ENCODE measurements around the gene BAIAP2. TPM values are rescaled to one million over a fixed set of nuclear protein-coding genes. Genes with fewer than 3 reads are reported as not detected.

The BAIAP2 gene
- total and polyA plus RNA-seq, 10 donors = 2.8 to 33.2 (median 17.8) TPM

DNA sequence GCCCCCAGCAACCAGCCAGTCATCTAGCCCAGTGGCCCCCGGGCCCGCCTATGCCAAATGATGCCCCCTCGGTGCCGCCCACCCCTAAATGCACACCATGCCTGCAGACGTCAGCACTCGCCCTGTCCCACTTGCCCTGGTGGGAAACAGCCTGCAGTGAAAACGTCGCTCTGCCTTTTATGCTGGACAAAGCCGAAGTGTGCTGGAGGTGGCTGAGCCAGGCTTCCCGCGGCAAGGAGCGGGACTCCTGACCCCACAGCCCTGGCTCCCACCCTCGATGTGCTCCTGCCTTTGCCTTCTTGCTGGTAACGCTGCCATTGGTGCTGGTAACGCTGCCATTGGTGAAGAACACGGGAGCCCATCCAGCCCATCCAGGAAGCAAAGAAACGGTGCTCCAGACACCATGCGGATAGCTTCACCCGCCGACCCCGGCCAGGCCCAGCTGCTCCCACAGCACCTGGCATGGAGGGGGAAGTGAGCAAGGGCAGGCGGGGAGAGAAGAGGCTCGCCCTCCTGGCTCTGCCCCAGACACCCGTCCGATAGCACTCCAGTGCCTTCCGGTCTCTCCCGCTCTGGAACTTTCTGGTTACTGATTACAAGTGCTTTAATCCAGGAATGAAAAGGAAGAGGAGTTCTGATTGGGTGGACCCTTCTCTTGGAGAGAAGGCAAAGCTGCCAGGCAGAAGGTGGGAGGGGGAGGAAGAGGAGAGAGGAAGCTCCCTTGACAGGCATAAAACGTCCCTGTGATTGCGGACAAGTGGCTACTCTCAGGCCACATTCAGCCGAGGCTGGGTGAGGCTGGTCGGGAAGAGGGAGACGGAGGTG is 4.0 kb upstream of the BAIAP2 start:
- DNase-seq = peak; percentile 84
- H3K27me3 ChIP-seq (replicated peaks in 1 of 7) = peaks cover 0 to 70% (median 15%) of the 10 kb centered on the region in 7 donors
- peak; percentile 65 to 79 (median 74) for TF ChIP-seq POLR2AphosphoS5 (IDR thresholded peaks at IDR 0.05)
- TF ChIP-seq, protein P1, sequence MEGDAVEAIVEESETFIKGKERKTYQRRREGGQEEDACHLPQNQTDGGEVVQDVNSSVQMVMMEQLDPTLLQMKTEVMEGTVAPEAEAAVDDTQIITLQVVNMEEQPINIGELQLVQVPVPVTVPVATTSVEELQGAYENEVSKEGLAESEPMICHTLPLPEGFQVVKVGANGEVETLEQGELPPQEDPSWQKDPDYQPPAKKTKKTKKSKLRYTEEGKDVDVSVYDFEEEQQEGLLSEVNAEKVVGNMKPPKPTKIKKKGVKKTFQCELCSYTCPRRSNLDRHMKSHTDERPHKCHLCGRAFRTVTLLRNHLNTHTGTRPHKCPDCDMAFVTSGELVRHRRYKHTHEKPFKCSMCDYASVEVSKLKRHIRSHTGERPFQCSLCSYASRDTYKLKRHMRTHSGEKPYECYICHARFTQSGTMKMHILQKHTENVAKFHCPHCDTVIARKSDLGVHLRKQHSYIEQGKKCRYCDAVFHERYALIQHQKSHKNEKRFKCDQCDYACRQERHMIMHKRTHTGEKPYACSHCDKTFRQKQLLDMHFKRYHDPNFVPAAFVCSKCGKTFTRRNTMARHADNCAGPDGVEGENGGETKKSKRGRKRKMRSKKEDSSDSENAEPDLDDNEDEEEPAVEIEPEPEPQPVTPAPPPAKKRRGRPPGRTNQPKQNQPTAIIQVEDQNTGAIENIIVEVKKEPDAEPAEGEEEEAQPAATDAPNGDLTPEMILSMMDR (IDR thresholded peaks at IDR 0.05 in 8 of 11, conservative IDR thresholded peaks at IDR 0.05 in 3 of 11) = no peak
- peak overlapping the region in 7 of 8 donors; percentile 54 to 80 (median 73) for H3K27ac ChIP-seq
- peaks cover 0 to 7% (median 0%) of the 10 kb centered on the region in 8 donors for H3K9me3 ChIP-seq
- WGBS, 5 donors = 47 to 64% (median 56%) methylated on average over 25 to 32 of the region's 32 CpGs
- H3K4me1 ChIP-seq = peaks cover 14 to 54% (median 39%) of the 10 kb centered on the region in 6 donors
- peaks cover 0 to 4% (median 0%) of the 10 kb centered on the region in 6 donors for H3K36me3 ChIP-seq
- intact Hi-C loops (cut with DNase I; ENCODE audit: low total_unique reads) = no loop called here
- peak overlapping the region in 1 of 8 donors; percentile 87 for H3K4me3 ChIP-seq

DNA sequence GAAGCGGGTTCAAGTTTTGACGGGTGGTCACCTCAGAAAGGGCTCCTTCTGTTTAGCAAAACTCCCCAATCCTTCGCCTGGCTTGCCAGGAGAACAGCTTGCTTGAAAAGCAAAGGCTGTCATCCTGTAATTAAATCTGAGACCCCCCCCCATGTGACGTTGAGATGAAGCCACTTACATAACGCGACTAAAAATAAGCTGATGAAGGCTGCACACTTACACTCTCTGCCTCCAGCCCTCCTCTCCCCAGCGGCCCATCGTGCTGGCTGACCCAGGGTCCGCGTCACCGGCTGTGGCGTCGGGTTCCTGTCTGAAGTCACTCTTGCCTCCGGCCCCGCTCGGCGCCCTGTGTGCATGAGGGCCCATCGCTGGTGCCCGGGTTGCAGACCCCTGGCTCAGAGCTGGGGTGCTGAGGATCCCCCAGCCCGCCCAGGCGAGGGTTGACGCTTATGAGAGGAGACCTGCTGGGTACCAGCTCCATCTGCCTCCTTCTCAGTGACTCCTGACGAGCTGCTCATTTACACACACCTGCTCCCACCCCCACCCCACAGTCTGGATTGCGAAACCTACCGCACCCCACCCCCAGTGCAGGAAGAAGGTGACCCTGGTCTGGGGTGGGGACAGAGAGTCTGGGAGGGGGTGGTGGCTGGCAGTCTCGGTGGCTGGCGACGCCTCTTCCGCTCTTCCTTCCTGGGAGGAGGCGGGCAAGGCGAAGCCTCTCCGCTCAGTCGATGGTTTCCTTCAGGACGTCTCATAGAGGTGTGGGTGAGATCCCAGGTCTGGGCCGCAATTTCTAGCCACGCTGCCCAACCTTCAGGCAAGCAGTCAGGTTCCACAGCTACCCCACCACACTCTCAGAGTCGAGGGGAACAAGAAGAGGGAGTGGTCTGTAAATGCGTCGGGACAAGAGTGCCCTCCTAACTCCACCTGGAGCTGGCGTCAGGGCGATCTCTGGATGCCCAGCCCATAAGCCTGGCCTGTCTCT is 3.1 kb upstream of the BAIAP2 start:
- intact Hi-C loops (cut with DNase I; ENCODE audit: low total_unique reads) = no loop called here
- H3K9me3 ChIP-seq = peaks cover 0 to 7% (median 0%) of the 10 kb centered on the region in 8 donors
- 53 to 76% (median 53%) methylated on average over 30 to 41 of the region's 41 CpGs for WGBS, 5 donors
- H3K27me3 ChIP-seq (replicated peaks in 1 of 7) = peaks cover 0 to 70% (median 15%) of the 10 kb centered on the region in 7 donors
- peaks cover 17 to 63% (median 47%) of the 10 kb centered on the region in 6 donors for H3K4me1 ChIP-seq
- H3K27ac ChIP-seq = peak overlapping the region in 7 of 8 donors; percentile 54 to 80 (median 73)
- peaks cover 0 to 4% (median 0%) of the 10 kb centered on the region in 6 donors for H3K36me3 ChIP-seq
- peak overlapping the region in 1 of 8 donors; percentile 87 for H3K4me3 ChIP-seq
- peak; percentile 84 for DNase-seq
- TF ChIP-seq POLR2A (IDR thresholded peaks at IDR 0.05) = no peak
- TF ChIP-seq POLR2AphosphoS5 (IDR thresholded peaks at IDR 0.05) = peak in 1 of 3 donors; percentile 32

DNA sequence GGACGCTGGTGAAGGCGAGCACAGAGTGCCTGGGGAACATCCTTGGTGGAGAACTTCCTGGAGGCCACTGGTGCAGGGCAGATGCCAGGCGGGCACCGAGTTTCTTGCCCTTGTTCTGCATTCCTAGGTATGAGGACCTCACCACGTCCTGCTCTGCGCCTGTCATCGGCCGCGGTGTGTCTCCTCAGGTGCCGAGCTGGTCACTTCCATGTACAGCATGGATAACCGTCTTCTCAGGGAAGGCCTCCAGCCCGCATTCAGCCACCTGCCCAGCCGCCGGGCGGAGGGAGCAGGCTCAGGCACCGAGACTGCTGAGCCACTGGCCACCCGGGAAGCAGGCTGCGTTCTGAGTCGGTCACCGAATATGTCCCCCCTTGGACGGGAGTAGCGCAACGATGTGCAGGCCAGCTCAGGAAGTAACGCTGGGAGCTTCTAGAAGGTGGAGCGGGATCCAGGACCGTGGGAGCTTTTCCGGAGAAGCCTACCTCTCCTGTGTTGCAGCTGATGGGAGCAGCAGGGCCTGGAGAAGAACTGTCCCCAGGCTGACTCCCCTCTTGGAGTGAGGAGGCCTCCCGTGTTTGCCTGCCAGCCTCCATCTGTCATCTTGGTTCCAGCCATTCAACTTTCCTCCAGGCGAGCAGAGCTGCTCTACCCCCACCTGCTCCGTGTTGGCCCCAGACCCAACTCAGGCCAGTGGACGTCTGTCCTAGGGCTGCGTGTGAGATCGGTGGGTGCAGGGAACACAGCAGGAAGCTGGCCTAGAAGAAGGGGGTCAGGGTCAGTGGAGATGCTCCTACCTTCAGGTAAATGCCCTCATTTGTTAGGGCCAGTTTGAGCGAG is 2.1 kb upstream of the BAIAP2 start:
- peaks cover 17 to 72% (median 50%) of the 10 kb centered on the region in 6 donors for H3K4me1 ChIP-seq
- peak; percentile 77 for DNase-seq
- H3K36me3 ChIP-seq = peaks cover 0 to 4% (median 0%) of the 10 kb centered on the region in 6 donors
- H3K27me3 ChIP-seq (replicated peaks in 1 of 7) = peaks cover 0 to 66% (median 9%) of the 10 kb centered on the region in 7 donors
- intact Hi-C loops (cut with DNase I; ENCODE audit: low total_unique reads) = no loop called here
- WGBS, 5 donors = 74 to 80% (median 78%) methylated on average over 23 to 34 of the region's 34 CpGs
- H3K27ac ChIP-seq = peak overlapping the region in 4 of 8 donors; percentile 26 to 80 (median 60)
- no peaks in the 10 kb centered on the region for H3K9me3 ChIP-seq
- TF ChIP-seq, protein P1 (IDR thresholded peaks at IDR 0.05 in 8 of 11, conservative IDR thresholded peaks at IDR 0.05 in 3 of 11) = no peak
- TF ChIP-seq POLR2A (IDR thresholded peaks at IDR 0.05) = no peak
- peak in 1 of 3 donors; percentile 15 for TF ChIP-seq POLR2AphosphoS5 (IDR thresholded peaks at IDR 0.05)
- H3K4me3 ChIP-seq = peak overlapping the region in 5 of 8 donors; percentile 52 to 87 (median 72)
